ENCODE results near the gene CD83. TPM values are rescaled to one million over a fixed set of nuclear protein-coding genes. Genes with fewer than 3 reads are reported as not detected.

The CD83 gene
- total and polyA plus RNA-seq, 9 of the 15 experiments (the other 6 are each of a cell fraction or from before 2014, with no cell fraction given) = 2.5 to 4.1 (median 3.4) TPM

DNA sequence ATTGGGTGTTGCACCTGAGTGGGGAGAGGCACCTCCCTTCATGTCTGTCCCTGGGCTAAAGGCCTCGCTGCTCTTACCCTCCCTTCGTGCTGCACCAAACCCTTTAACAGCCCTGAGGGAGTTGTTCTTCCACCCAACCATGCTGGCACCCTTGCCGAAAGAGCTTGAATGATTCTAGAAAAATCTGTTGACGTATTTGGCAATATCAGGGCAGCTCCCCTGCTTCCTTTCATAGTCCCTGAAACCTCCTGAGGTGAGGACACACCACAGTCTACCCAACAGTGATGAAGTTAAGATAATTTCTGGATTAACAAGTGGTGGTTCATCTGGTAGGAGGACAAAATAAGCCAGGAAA, 15.3 kb downstream of the CD83 start:
- POLR2A ChIA-PET = interaction anchor here (1.0 kb wide), 1 partner anchor 23 kb away, joined by 3 read pairs; no protein-coding TSS in a partner anchor
- BruUV-seq (replicated peaks) = no TSS peak
- no peaks in the 10 kb centered on the region for H3K36me3 ChIP-seq (ENCODE audit: control insufficient read depth, insufficient read depth, low read length)

More for the DNA sequence above, 15.3 kb downstream of the CD83 start:
- DNase-seq (ENCODE audit: extremely low read depth in 1 of 4, low spot score in 3 of 4) (no peak), ATAC-seq (no peak), FAIRE-seq (no peak)
- no peaks in the 10 kb centered on the region for H4K20me1 ChIP-seq (replicated peaks; ENCODE audit: control insufficient read depth, insufficient read depth, low read length)
- no peak overlapping the region for H3K27ac ChIP-seq (ENCODE audit: extremely low read depth, low read depth, low read length)
- peaks cover 4 to 24% of the 10 kb centered on the region in 2 experiments; a peak in 4 of 5 replicates for H3K4me1 ChIP-seq (replicated peaks in 1 of 2; ENCODE audit: control insufficient read depth in 2 of 2, insufficient read depth in 2 of 2, low read length in 2 of 2)
- H3K9me1 ChIP-seq (ENCODE audit: control insufficient read depth, insufficient read depth, low read length) = no peaks in the 10 kb centered on the region
- no peak overlapping the region for H2AFZ ChIP-seq (ENCODE audit: low read depth, low read length)
- H3K4me2 ChIP-seq (ENCODE audit: insufficient read depth, low read length) = no peak overlapping the region
- in situ Hi-C loops (cut with MboI) = no loop called here
- 52% methylated on average over 4 of the region's 4 CpGs for WGBS (ENCODE audit: insufficient coverage, low coverage, missing lambda C conversion rate)
- CTCF ChIA-PET (ENCODE audit: low intra/inter-chr PET ratio) = no interaction called here
- no peaks in the 10 kb centered on the region for H3K27me3 ChIP-seq (ENCODE audit: control insufficient read depth in 2 of 2, insufficient read depth in 2 of 2, low read length in 2 of 2)
- H3K9me3 ChIP-seq (replicated peaks; ENCODE audit: control insufficient read depth, insufficient read depth, low read depth, low read length) = 0 out of 2 replicates have a peak, but pooled peaks cover 2% of the 10 kb centered on the region
- H3K79me2 ChIP-seq (ENCODE audit: control insufficient read depth, insufficient read depth, low read length) = no peaks in the 10 kb centered on the region
- intact Hi-C loops (cut with micrococcal nuclease) = no loop called here
- H3K4me3 ChIP-seq = no peak overlapping the region
- no peak for TF ChIP-seq POU5F1 (IDR thresholded peaks at IDR 0.05; ENCODE audit: borderline replicate concordance, low read depth, low read length, partially characterized antibody)
- TF ChIP-seq SNIP1 (IDR thresholded peaks at IDR 0.05; ENCODE audit: low read depth) = no peak
- TF ChIP-seq, protein P1, sequence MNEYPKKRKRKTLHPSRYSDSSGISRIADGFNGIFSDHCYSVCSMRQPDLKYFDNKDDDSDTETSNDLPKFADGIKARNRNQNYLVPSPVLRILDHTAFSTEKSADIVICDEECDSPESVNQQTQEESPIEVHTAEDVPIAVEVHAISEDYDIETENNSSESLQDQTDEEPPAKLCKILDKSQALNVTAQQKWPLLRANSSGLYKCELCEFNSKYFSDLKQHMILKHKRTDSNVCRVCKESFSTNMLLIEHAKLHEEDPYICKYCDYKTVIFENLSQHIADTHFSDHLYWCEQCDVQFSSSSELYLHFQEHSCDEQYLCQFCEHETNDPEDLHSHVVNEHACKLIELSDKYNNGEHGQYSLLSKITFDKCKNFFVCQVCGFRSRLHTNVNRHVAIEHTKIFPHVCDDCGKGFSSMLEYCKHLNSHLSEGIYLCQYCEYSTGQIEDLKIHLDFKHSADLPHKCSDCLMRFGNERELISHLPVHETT (CRISPR knock-in tag; conservative IDR thresholded peaks at IDR 0.05 in 1 of 2, IDR thresholded peaks at IDR 0.05 in 1 of 2) = no peak
- no peak overlapping the region for H3K9ac ChIP-seq (ENCODE audit: insufficient read depth in 1 of 2, low read depth in 2 of 2, low read length in 2 of 2)

Measured in K562 (cell line).